Measurements from ENCODE around the gene MCIDAS.

GRCh38 chr5:55173687-55174230 is 53.4 kb downstream of the MCIDAS start:
- TF ChIP-seq CTCF (IDR thresholded peaks at IDR 0.05) (no peak), POLR2A (IDR thresholded peaks at IDR 0.05) (no peak)

Measured in adrenal gland (tissue), 5 donors.